IMR-90 (cell line): Measurements from ENCODE around the gene ZCCHC7. TPM values are rescaled to one million over a fixed set of nuclear protein-coding genes. Genes with fewer than 3 reads are reported as not detected.

ENCODE experiments used
- ATAC-seq: fragments of 200-7000 bp; cut with Tn5 transposase; 2 replicates; pipeline ENCODE4 v1.9.1; 2020; ENCODE audit warnings: low read depth, mild to moderate bottlenecking, moderate library complexity
- BruUV-seq: library from RNA; stranded (reverse); fragments of 400-500 nt; replicated peaks from 2 replicates; lab custom pipeline; 2021; lab: Mats Ljungman, UMichigan
- CTCF ChIA-PET: fragments of 300-600 bp; formaldehyde crosslinking; extraction: SDS; loops from one replicate; lab custom pipeline; 2021; ENCODE audit warnings: antibody characterized with exemption; lab: Yijun Ruan, JAX
- POLR2A ChIA-PET: fragments of 300-600 bp; sonication (Branson Sonifier 250); formaldehyde crosslinking; loops from one replicate; lab custom pipeline; 2022; ENCODE audit warnings: antibody characterized with exemption; ENCODE audit not compliant: unreplicated experiment; lab: Charles Lee
- DNase-seq: peaks from one replicate; pipeline ENCODE4 v3.0.0; 2013
- H2AFZ ChIP-seq: replicated peaks from 2 replicates; pipeline ENCODE3; 2013; ENCODE audit warnings: low read length, mild to moderate bottlenecking; ENCODE audit not compliant: poor library complexity
- H2AK5ac ChIP-seq: 2 replicates; pipeline ENCODE4 v1.6.1; 2013; ENCODE audit warnings: low read depth, low read length, inconsistent platforms
- H2AK9ac ChIP-seq: replicated peaks from 2 replicates; pipeline ENCODE3; 2013; ENCODE audit warnings: mild to moderate bottlenecking, low read depth, low read length, moderate library complexity; ENCODE audit not compliant: poor library complexity
- H2BK120ac ChIP-seq: 2 replicates; pipeline ENCODE4 v1.6.1; 2013; ENCODE audit warnings: low read depth, low read length, inconsistent platforms
- H2BK15ac ChIP-seq: 3 replicates; pipeline ENCODE4 v1.6.1; 2013; ENCODE audit warnings: low read depth, low read length, inconsistent platforms
- H2BK20ac ChIP-seq: 2 replicates; pipeline ENCODE4 v1.6.1; 2013; ENCODE audit warnings: low read depth, mild to moderate bottlenecking, inconsistent platforms, low read length, moderate library complexity
- H2BK5ac ChIP-seq: 2 replicates; pipeline ENCODE4 v1.6.1; 2013; ENCODE audit warnings: mild to moderate bottlenecking, low read depth, low read length, inconsistent platforms; ENCODE audit not compliant: poor library complexity, severe bottlenecking
- H3K14ac ChIP-seq: replicated peaks from 2 replicates; pipeline ENCODE4 v1.6.1; 2013; ENCODE audit warnings: low read depth, low read length, inconsistent platforms
- H3K18ac ChIP-seq: 2 replicates; pipeline ENCODE4 v1.6.1; 2013; ENCODE audit warnings: low read depth, low read length, control low read depth
- H3K23ac ChIP-seq: 2 replicates; pipeline ENCODE4 v1.6.1; 2013; ENCODE audit warnings: low read depth, low read length, inconsistent platforms
- H3K27ac ChIP-seq: 2 replicates; pipeline ENCODE4 v1.5.1; 2013; ENCODE audit warnings: mild to moderate bottlenecking, control low read depth, low read length; ENCODE audit not compliant: insufficient read depth
- H3K27me3 ChIP-seq: 2 replicates; pipeline ENCODE4 v1.6.1; 2013; ENCODE audit warnings: low read length; ENCODE audit not compliant: control insufficient read depth, insufficient read depth
- H3K36me3 ChIP-seq: 2 replicates; pipeline ENCODE4 v1.6.1; 2013; ENCODE audit warnings: low read length, mixed read lengths; ENCODE audit not compliant: control insufficient read depth, insufficient read depth
- H3K4ac ChIP-seq: 2 replicates; pipeline ENCODE4 v1.6.1; 2013; ENCODE audit warnings: low read depth, low read length, inconsistent platforms
- H3K4me1 ChIP-seq: 2 replicates; pipeline ENCODE4 v1.6.1; 2013; ENCODE audit warnings: low read length, mixed read lengths; ENCODE audit not compliant: control insufficient read depth, insufficient read depth
- H3K4me2 ChIP-seq: 2 replicates; pipeline ENCODE4 v1.6.1; 2013; ENCODE audit warnings: low read depth, mild to moderate bottlenecking, control low read depth, low read length, moderate library complexity
- H3K4me3 ChIP-seq: 2 replicates; pipeline ENCODE4 v1.5.1; 2013; ENCODE audit warnings: low read depth, mild to moderate bottlenecking, control low read depth, low read length, moderate library complexity; ENCODE audit not compliant: insufficient read depth
- H3K56ac ChIP-seq: 2 replicates; pipeline ENCODE4 v1.6.1; 2013; ENCODE audit warnings: low read length, inconsistent platforms; ENCODE audit not compliant: insufficient read depth; ENCODE audit errors: extremely low read depth
- H3K79me1 ChIP-seq, 2 experiments: 2 replicates each; pipeline ENCODE4 v1.6.1; 2013; ENCODE audit warnings: low read length in 2 of 2, inconsistent platforms in 1 of 2, low read depth in 1 of 2
- H3K9ac ChIP-seq: 2 replicates; pipeline ENCODE4 v1.6.1; 2013; ENCODE audit warnings: low read depth, low read length, control low read depth
- H3K9me1 ChIP-seq: 2 replicates; pipeline ENCODE4 v1.6.1; 2013; ENCODE audit warnings: low read length, inconsistent platforms; ENCODE audit not compliant: insufficient read depth
- H3K9me3 ChIP-seq: 2 replicates; pipeline ENCODE4 v1.6.1; 2013; ENCODE audit warnings: low read length; ENCODE audit not compliant: control insufficient read depth, insufficient read depth
- H4K20me1 ChIP-seq: 2 replicates; pipeline ENCODE4 v1.6.1; 2013; ENCODE audit warnings: low read length, inconsistent platforms; ENCODE audit not compliant: insufficient read depth
- H4K5ac ChIP-seq: 2 replicates; pipeline ENCODE4 v1.6.1; 2013; ENCODE audit warnings: mild to moderate bottlenecking, low read depth, low read length, control low read depth
- H4K8ac ChIP-seq, 2 experiments: 2 replicates each; pipeline ENCODE4 v1.6.1; 2013; ENCODE audit warnings: low read depth in 2 of 2, low read length in 2 of 2, control low read depth in 1 of 2, inconsistent platforms in 1 of 2
- H4K91ac ChIP-seq: 2 replicates; pipeline ENCODE4 v1.6.1; 2013; ENCODE audit warnings: low read depth, low read length, inconsistent platforms; ENCODE audit not compliant: insufficient read depth
- BHLHE40 ChIP-seq: fragments of 150-350 bp; IDR thresholded peaks from 2 replicates; pipeline ENCODE4 v1.6.1; 2016; ENCODE audit warnings: mild to moderate bottlenecking, low read depth, low read length
- MAFK ChIP-seq: IDR thresholded peaks from 2 replicates; pipeline ENCODE4 v1.6.1; 2012; ENCODE audit warnings: low read depth, low read length, improper control_type of control experiment
- RFX5 ChIP-seq: IDR thresholded peaks from 2 replicates; pipeline ENCODE4 v1.8.0; 2012; ENCODE audit warnings: low read depth, mild to moderate bottlenecking, low read length, moderate library complexity
- SMC3 ChIP-seq: fragments of 150-350 bp; IDR thresholded peaks from 2 replicates; pipeline ENCODE4 v1.6.1; 2016; ENCODE audit warnings: low read depth, mild to moderate bottlenecking, antibody characterized with exemption, low read length, moderate library complexity
- WGBS, 2 experiments: methylation state at CpG; one replicate each; pipeline versions ENCODE4 v1.1.5 to v1.1.7; 2013; ENCODE audit warnings: missing lambda C conversion rate in 2 of 2; ENCODE audit not compliant: insufficient read length in 1 of 2; ENCODE audit errors: extremely low coverage in 2 of 2; 5-methylcytosine and 5-hydroxymethylcytosine counted together
- dilution Hi-C: fragments of 300-500 bp; cut with HindIII; formaldehyde crosslinking; loops from one replicate; pipeline ENCODE4 v1.14.3; 2018; ENCODE audit warnings: low sequenced_read_pairs; ENCODE audit not compliant: unreplicated experiment
- in situ Hi-C: fragments of 300-500 bp; cut with MboI; formaldehyde crosslinking; loops from 3 replicates; pipeline ENCODE4 v1.14.3; 2019; ENCODE audit warnings: low sequenced_read_pairs, inconsistent platforms, mixed read lengths
- intact Hi-C: fragments of 100-400 bp; cut with micrococcal nuclease; formaldehyde crosslinking; loops from 2 replicates; pipeline ENCODE4 v1.10.0; 2022
- polyA plus RNA-seq, 3 experiments: library from polyadenylated mRNA; depleted of rRNA; stranded (reverse); fragments of >200 nt; gene quantifications; 2 replicates each; pipeline ENCODE4 v1.2.3, GENCODE V29; 2012; ENCODE audit warnings: low replicate concordance in 1 of 3
- total RNA-seq: library from RNA; depleted of rRNA; stranded (reverse); fragments of >200 nt; gene quantifications from 2 replicates; pipeline ENCODE4 v1.2.3, GENCODE V29; 2012

ZCCHC7 gene
- total and polyA plus RNA-seq, 2 of the 4 experiments (the other 2 are of a cell fraction), result 13.6 to 28.7 TPM

GRCh38 chr9:37096628-37097027 lies 23.7 kb upstream of the ZCCHC7 start:
- H3K4me1 ChIP-seq, result no peaks in the 10 kb centered on the region
- CTCF ChIA-PET, result no interaction called here
- H3K23ac ChIP-seq, result 0 out of 2 replicates have a peak overlapping the region, but pooled peaks have one; percentile 51
- H2BK5ac ChIP-seq, result no peak overlapping the region
- H4K91ac ChIP-seq, result no peak overlapping the region
- no peak overlapping the region for H3K14ac ChIP-seq
- H2BK15ac ChIP-seq, result no peak overlapping the region
- no peak overlapping the region for H2BK120ac ChIP-seq
- no peak overlapping the region for H3K27ac ChIP-seq
- H2AK9ac ChIP-seq, result no peak overlapping the region
- no CpG with 5 or more reads among the region's 4 CpGs for WGBS, 2 experiments
- H2AK5ac ChIP-seq, result no peak overlapping the region
- BruUV-seq, result no TSS peak
- no peak overlapping the region for H3K4ac ChIP-seq
- no peak overlapping the region for H2AFZ ChIP-seq
- POLR2A ChIA-PET, result no interaction called here
- no peak overlapping the region for H3K4me2 ChIP-seq
- no peaks in the 10 kb centered on the region for H3K27me3 ChIP-seq
- no peaks in the 10 kb centered on the region for H3K9me1 ChIP-seq
- H4K5ac ChIP-seq, result no peak overlapping the region
- dilution Hi-C loops, result no loop called here
- H3K79me1 ChIP-seq, result no peaks in the 10 kb centered on the region
- intact Hi-C loops, result no loop called here
- no peaks in the 10 kb centered on the region for H4K20me1 ChIP-seq
- H4K8ac ChIP-seq, result no peak overlapping the region
- no peak overlapping the region for H3K4me3 ChIP-seq
- ATAC-seq, result no peak
- TF ChIP-seq SMC3 (no peak), RFX5 (no peak), MAFK (no peak), BHLHE40 (no peak)
- no peaks in the 10 kb centered on the region for H3K9me3 ChIP-seq
- H3K56ac ChIP-seq, result no peak overlapping the region
- in situ Hi-C loops, result no loop called here
- no peak overlapping the region for H3K9ac ChIP-seq
- no peaks in the 10 kb centered on the region for H3K36me3 ChIP-seq
- DNase-seq, result no peak
- no peak overlapping the region for H2BK20ac ChIP-seq
- no peak overlapping the region for H3K18ac ChIP-seq
